Measurements from ENCODE around the gene ZDHHC22. TPM values are rescaled to one million over a fixed set of nuclear protein-coding genes. Genes with fewer than 3 reads are reported as not detected.
A peak's percentile ranks its signal among the peaks of the same experiment; 100 is the strongest.

ZDHHC22 gene
- total and polyA plus RNA-seq, 2 of the 13 experiments (the other 11 are each of a cell fraction or from before 2014, with no cell fraction given): not detected

- no peak for TF ChIP-seq ZHX1 (CRISPR knock-in tag; IDR thresholded peaks at IDR 0.05; ENCODE audit: low read depth)
- peak; percentile 48; the same call in 1 of the 2 replicates for TF ChIP-seq NFKBIZ (CRISPR knock-in tag; IDR thresholded peaks at IDR 0.05)
- peak; percentile 40; the same call in 1 of the 2 replicates for TF ChIP-seq ZGPAT (CRISPR knock-in tag; IDR thresholded peaks at IDR 0.05)
- TF ChIP-seq TGIF2 (CRISPR knock-in tag; IDR thresholded peaks at IDR 0.05): peak; percentile 66
- peak; percentile 75 for TF ChIP-seq HMGXB3 (CRISPR knock-in tag; IDR thresholded peaks at IDR 0.05; ENCODE audit: borderline replicate concordance)
- TF ChIP-seq IRF2 (CRISPR knock-in tag; IDR thresholded peaks at IDR 0.05): 0 out of 2 replicates have a peak, but pooled peaks have one; percentile 45
- TF ChIP-seq MXD4 (CRISPR knock-in tag; IDR thresholded peaks at IDR 0.05): peak; percentile 78; the same call in 1 of the 2 replicates
- no peak for TF ChIP-seq ZNF280B (CRISPR knock-in tag; IDR thresholded peaks at IDR 0.05; ENCODE audit: borderline replicate concordance)
- TF ChIP-seq SIX4 (CRISPR knock-in tag; IDR thresholded peaks at IDR 0.05): peak; percentile 49
- no peak for TF ChIP-seq ZNF292 (CRISPR knock-in tag; IDR thresholded peaks at IDR 0.05; ENCODE audit: borderline replicate concordance, low read depth)
- no peak for TF ChIP-seq ZNF296 (CRISPR knock-in tag; conservative IDR thresholded peaks at IDR 0.05)
- no peak for TF ChIP-seq SP140L (CRISPR knock-in tag; IDR thresholded peaks at IDR 0.05; ENCODE audit: borderline replicate concordance)
- TF ChIP-seq ZNF761 (CRISPR knock-in tag; conservative IDR thresholded peaks at IDR 0.05): no peak
- peak; percentile 80; the same call in 1 of the 2 replicates for TF ChIP-seq ETV6 (CRISPR knock-in tag; conservative IDR thresholded peaks at IDR 0.05)
- TF ChIP-seq TBX3 (IDR thresholded peaks at IDR 0.05; ENCODE audit: borderline replicate concordance): no peak
- TF ChIP-seq NR1H2 (CRISPR knock-in tag; IDR thresholded peaks at IDR 0.05; ENCODE audit: borderline replicate concordance, low read depth): no peak
- peak; percentile 77 for TF ChIP-seq ZNF607 (CRISPR knock-in tag; IDR thresholded peaks at IDR 0.05; ENCODE audit: borderline replicate concordance)
- TF ChIP-seq ZBTB38 (CRISPR knock-in tag; IDR thresholded peaks at IDR 0.05): 0 out of 2 replicates have a peak, but pooled peaks have one; percentile 21
- no peak for TF ChIP-seq ISX (CRISPR knock-in tag; conservative IDR thresholded peaks at IDR 0.05)
- no peak for TF ChIP-seq FIP1L1 (IDR thresholded peaks at IDR 0.05; ENCODE audit: borderline replicate concordance, insufficient read depth, low read depth, low read length)
These were observed 7.8 kb downstream of the ZDHHC22 start (continued) for GRCh38 chr14:77133720-77134338.

All from HepG2 (cell line).